ENCODE measurements around the gene OTOL1. TPM values are rescaled to one million over a fixed set of nuclear protein-coding genes. Genes with fewer than 3 reads are reported as not detected.

OTOL1 gene
- total RNA-seq, 5 donors from 2014 or later (not counting 1 experiment from before 2014, with no cell fraction given), result not detected

DNA sequence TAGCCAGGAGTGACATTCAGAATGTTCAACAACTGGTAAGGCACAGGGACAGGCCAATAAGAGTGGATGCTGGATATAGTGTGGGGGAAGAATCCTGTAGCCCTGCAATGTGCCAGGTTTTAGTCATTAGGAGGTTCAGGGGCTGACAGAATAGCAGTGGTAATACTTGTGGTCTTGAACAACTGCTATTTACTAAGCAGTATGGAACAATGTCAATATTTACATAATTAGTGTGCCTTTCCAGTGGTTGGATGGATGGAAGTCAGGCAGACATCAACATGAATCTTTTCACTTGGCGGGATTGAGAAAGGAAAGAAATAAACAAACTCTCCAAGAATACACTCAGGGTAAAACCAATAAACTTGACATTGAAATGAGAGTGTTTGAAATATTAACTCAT is 55.1 kb downstream of the OTOL1 start:
- WGBS (ENCODE audit: insufficient coverage), result no CpG with 5 or more reads among the region's 1 CpG
- ChIA-PET POLR2A (no interaction called here), CTCF (no interaction called here)
- Mint-ChIP-seq H3K27me3 (peaks cover 2 to 12% of the 10 kb centered on the region in 2 donors), H3K4me1 (no peaks in the 10 kb centered on the region), H3K4me3 (no peak overlapping the region), H3K27ac (no peak overlapping the region), H3K36me3 (no peaks in the 10 kb centered on the region), H3K9me3 (peaks cover 0 to 4% (median 2%) of the 10 kb centered on the region in 3 donors)
- no peak for DNase-seq
- Histone ChIP-seq H3K4me1 (ENCODE audit: control insufficient read depth in 1 of 2, extremely low read depth in 1 of 2, insufficient read depth in 2 of 2, low read length in 2 of 2) (no peaks in the 10 kb centered on the region), H3K4me3 (ENCODE audit: control insufficient read depth in 1 of 2, extremely low read depth in 1 of 2, low read length in 1 of 2) (no peak overlapping the region), H3K9me3 (no peaks in the 10 kb centered on the region), H3K27me3 (replicated peaks in 1 of 2; ENCODE audit: control insufficient read depth in 2 of 2, extremely low read depth in 1 of 2, insufficient read depth in 2 of 2, low read length in 1 of 2) (no peaks in the 10 kb centered on the region), H3K36me3 (ENCODE audit: control insufficient read depth in 2 of 2, extremely low read depth in 1 of 2, insufficient read depth in 1 of 2, low read length in 1 of 2) (no peaks in the 10 kb centered on the region), H3K27ac (ENCODE audit: low read length) (no peak overlapping the region)
- ATAC-seq (replicated peaks in 1 of 4), result no peak

DNA sequence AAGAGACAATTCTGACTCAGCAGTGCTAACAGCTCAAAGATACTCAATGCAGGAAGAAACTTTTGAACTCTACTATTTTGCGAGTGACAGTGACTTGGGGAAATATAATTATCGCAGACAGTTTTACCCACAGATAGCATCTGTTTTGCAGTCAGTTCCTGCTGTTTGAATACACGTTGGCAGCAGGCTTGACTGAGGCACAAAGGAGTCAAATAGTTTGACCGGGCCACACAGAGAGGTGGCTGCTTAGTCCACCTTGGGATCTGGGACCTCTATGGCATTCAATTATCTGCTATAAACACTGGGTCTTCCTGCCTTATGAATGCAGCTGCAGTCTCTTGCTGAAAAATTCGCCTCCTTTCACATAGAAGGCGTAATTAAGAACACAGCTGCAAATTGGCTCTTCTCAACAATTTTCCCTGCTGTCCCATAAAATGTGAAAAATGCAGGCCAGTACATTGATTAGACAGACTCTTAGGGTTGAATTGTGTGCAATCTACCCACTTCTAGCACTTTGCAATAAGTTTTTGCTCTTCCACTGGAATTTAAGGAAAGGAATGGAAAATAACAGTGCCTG is 56.5 kb downstream of the OTOL1 start:
- H3K4me3 ChIP-seq (ENCODE audit: control insufficient read depth in 1 of 2, extremely low read depth in 1 of 2, low read length in 1 of 2), result no peak overlapping the region
- H3K36me3 ChIP-seq (ENCODE audit: control insufficient read depth in 2 of 2, extremely low read depth in 1 of 2, insufficient read depth in 1 of 2, low read length in 1 of 2), result no peaks in the 10 kb centered on the region
- ChIA-PET CTCF (no interaction called here), POLR2A (no interaction called here)
- ATAC-seq (replicated peaks in 1 of 4) (no peak), DNase-seq (no peak)
- H3K4me1 ChIP-seq (ENCODE audit: control insufficient read depth in 1 of 2, extremely low read depth in 1 of 2, insufficient read depth in 2 of 2, low read length in 2 of 2), result no peaks in the 10 kb centered on the region
- H3K27me3 ChIP-seq (replicated peaks in 1 of 2; ENCODE audit: control insufficient read depth in 2 of 2, extremely low read depth in 1 of 2, insufficient read depth in 2 of 2, low read length in 1 of 2), result no peaks in the 10 kb centered on the region
- Mint-ChIP-seq H3K4me3 (no peak overlapping the region), H3K27ac (no peak overlapping the region), H3K27me3 (peaks cover 2 to 12% of the 10 kb centered on the region in 2 donors), H3K9me3 (peaks cover 0 to 4% (median 2%) of the 10 kb centered on the region in 3 donors), H3K4me1 (no peaks in the 10 kb centered on the region), H3K36me3 (no peaks in the 10 kb centered on the region)
- no peak overlapping the region for H3K27ac ChIP-seq (ENCODE audit: low read length)
- WGBS (ENCODE audit: insufficient coverage), result 74% methylated on average over 4 of the region's 6 CpGs
- H3K9me3 ChIP-seq, result no peaks in the 10 kb centered on the region

Other genes starting within 250 kb of the OTOL1 start
- 1 to 10 TPM in 1 of 5 donors, under 1 TPM in 4; 0.12 to 2.3 (median 0.56) TPM for gene SPTSSB, start 125.3 kb upstream of the OTOL1 start, total RNA-seq